ENCODE results near the gene PTPRN2.
A peak's percentile ranks its signal among the peaks of the same experiment; 100 is the strongest.

PTPRN2 gene

GRCh38 chr7:158450476-158451124, 137.0 kb downstream of the PTPRN2 start:
- no peak for DNase-seq (ENCODE audit: low read depth, low spot score)
- H3K27ac ChIP-seq, result no peak overlapping the region

DNA sequence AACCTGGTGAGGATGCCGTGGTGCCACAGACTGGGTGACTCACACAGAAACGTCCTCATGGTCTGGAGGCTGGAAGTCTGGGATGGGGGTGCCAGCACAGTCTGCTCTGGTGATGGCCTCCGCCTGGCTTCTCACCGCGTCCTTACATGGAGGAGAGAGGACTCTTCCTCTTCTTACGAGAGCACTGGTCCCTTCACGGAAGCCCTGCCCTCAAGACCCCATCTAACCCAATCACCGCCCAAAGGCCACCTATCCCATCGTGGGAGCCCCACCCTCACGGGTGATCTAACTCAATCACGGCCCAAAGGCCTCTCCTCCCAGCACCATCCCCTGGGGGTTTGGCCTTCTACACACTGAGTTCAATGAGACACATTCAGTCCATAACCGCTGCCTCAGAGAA, 137.7 kb downstream of the PTPRN2 start:
- DNase-seq (ENCODE audit: low read depth, low spot score), result no peak
- no peak overlapping the region for H3K27ac ChIP-seq

DNA sequence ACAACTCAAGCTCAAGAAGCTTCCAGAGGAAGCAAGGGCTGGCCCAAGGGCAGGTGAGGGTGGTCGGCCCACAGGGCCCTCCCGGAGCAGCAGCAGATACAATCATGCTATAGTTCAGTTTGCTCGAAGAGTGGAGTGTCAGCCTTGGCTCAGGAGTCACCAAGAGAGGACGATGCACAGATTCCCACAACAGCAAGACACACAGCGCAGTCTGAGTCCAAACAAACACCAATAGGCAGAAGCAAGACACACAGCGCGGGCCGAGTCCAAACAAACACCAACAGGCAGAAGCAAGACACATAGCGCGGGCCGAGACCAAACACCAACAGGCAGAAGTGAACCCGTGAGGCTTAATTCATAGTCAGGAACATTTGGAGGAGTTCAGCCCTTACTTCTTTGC, 138.4 kb downstream of the PTPRN2 start:
- H3K27ac ChIP-seq, result no peak overlapping the region

GRCh38 chr7:158448430-158449100, 139.1 kb downstream of the PTPRN2 start:
- no peak overlapping the region for H3K27ac ChIP-seq
- DNase-seq (ENCODE audit: low read depth, low spot score), result no peak

More for the DNA sequence above, 138.4 kb downstream of the PTPRN2 start:
- DNase-seq (ENCODE audit: low read depth, low spot score), result no peak

DNA sequence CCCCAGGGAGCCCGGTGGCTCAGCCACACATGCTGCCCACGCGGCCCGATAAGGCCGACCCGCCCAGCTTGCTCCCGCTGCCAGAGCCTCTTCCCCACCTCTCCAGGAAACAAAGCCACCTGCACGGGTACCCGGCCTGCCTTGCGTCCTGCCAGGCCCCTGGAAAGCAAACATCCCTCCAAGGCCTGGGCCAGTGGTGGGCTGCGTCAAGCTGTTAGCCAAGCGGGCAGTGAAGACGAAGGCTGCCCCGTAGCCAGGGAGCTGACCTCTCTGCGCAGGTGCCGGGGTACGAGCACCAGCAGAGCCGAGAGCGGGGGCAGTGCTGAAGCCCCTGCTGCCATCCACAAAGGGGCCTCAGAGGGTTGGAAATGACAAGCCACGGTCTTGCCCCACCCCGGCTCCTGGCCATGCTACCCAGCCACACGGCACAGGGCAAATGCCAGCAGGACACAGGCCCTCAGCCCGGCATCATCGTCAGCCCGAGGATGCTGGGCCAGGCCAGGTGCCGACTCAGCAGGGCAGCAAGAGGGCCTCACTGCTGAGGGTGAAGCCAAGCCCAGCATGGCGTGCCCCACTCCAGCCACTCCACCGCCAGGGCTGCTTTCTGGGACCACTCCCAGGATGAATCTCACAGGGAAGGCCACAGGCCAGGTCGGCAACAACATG, 140.0 kb downstream of the PTPRN2 start:
- no peak overlapping the region for H3K27ac ChIP-seq
- no peak for DNase-seq (ENCODE audit: low read depth, low spot score)

DNA sequence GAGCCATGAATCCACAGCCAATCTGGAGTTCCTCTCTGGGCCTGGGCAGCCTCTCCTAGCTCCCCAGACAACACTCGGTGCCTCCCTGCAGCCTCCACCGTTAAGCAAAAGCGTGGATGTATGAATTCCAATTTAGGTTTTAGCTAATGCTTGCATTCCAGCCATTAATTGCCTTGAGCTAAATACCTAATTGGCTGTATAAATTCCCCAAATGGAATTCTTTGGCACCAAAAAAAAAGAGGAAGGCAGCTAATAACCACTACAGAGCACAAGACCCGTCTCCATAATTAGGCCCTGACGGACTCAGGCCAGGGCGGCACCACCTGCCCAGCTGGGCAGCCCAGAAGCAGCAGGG, 140.5 kb downstream of the PTPRN2 start:
- no peak for DNase-seq (ENCODE audit: low read depth, low spot score)
- no peak overlapping the region for H3K27ac ChIP-seq

- no peak for DNase-seq (ENCODE audit: low read depth, low spot score)
- no peak overlapping the region for H3K27ac ChIP-seq
These were observed 140.9 kb downstream of the PTPRN2 start for GRCh38 chr7:158446706-158447105.

DNA sequence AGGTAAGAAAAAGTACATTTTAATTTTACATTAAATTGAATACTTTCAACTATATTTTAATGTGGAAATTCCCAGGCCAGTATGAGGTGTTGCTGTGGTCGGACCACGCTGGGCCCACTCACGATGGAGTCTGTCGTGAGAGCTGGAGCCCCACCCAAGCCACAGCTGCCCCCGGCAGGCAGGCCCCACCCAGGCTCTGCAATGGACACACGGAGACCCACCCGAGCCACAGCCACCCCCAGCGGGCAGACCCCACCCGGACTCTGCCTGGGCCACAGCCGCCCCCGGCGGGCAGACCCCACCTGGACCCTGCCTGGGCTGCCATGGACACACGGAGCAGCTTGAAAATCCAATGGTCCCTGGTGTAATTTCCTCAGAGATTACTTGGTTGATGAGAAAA, 141.3 kb downstream of the PTPRN2 start:
- DNase-seq (ENCODE audit: low read depth, low spot score), result no peak
- H3K27ac ChIP-seq, result no peak overlapping the region

DNA sequence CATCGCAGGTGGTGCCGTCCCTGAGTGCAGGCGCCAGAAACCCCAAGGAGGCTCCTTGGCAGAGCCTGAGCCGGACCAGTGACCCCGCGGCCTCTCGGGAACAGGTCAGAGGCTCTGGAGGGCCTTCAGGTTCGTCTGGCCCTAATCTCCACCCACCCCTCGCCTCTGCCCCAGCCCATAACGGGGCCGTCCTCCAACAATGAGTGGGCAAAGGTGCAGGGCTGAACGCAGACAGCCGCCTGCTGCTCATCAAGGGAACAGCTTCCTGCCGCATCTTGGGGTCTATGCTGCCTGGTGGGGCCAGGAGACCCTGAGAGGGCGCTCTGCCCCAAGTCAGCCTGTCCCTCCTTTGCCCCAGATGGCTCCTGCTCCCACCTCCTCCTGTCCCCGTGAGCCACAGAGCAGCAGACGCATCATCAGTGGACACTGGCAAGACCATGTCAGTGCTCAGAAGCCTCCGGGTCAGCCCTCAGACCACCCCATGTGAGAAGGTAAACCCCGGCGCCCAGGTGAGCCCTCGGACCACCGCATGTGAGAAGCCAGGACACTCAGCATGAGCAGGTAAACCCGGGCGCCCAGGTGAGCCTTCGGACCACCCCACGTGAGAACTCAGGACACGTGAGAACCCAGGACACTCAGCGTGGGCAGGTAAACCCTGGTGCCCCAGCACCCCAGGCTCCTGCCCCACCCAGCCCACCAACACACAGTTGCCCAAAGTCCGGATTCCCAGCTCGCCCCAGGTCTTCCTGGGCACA, 142.0 kb downstream of the PTPRN2 start:
- DNase-seq (ENCODE audit: low read depth, low spot score), result no peak
- H3K27ac ChIP-seq, result no peak overlapping the region

DNA sequence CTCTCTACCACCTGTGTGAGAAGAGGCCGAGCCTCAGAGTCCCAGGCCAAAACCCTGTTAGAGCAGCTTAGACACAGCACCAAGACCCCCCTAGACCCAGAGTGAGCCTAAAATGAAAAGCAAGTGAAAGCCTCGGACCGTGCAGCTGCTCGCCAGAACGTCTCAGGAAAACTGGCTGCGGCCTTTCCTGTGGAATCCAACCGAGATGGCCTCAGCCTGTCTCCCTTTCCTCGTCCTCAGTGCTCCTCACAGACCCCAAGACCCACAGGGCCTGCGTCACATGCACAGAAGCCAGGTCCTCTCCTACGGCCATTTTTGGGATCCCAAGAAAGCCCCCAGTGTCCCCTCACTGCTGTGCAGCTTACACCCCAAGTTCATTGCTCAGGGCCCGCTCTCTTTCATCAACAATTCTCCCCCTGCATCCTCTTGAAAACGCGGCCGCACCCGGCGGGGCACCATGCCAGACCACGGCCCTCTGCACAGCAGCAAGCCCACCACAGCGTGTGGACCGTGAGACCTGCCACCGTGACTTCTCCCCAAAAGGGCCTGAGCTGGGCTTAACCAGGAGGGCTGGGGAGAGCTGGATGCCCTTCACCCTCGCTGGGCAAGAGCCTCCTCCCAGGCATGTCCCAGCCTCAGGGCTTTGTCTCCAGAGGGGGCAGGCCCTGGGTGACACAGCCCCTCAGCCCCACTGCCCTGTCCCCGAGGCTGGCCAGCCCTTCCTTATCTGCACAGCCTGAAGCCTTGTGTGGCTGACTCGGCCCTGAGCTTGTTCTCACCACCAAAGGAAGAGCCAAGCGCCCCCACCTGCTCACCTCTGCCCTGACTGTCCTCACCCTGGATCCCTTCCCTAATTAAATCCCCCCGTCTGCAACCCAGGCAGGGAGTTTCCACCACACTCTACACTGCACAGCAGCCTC, 142.9 kb downstream of the PTPRN2 start:
- H3K27ac ChIP-seq, result no peak overlapping the region
- no peak for DNase-seq (ENCODE audit: low read depth, low spot score)

- no peak overlapping the region for H3K27ac ChIP-seq
- no peak for DNase-seq (ENCODE audit: low read depth, low spot score)
These were observed 143.7 kb downstream of the PTPRN2 start for GRCh38 chr7:158443688-158444483.

GRCh38 chr7:158443014-158443687, 144.5 kb downstream of the PTPRN2 start:
- no peak overlapping the region for H3K27ac ChIP-seq
- DNase-seq (ENCODE audit: low read depth, low spot score), result no peak

- no peak for DNase-seq (ENCODE audit: low read depth, low spot score)
- no peak overlapping the region for H3K27ac ChIP-seq
These were observed 145.4 kb downstream of the PTPRN2 start for GRCh38 chr7:158442260-158442659.

DNA sequence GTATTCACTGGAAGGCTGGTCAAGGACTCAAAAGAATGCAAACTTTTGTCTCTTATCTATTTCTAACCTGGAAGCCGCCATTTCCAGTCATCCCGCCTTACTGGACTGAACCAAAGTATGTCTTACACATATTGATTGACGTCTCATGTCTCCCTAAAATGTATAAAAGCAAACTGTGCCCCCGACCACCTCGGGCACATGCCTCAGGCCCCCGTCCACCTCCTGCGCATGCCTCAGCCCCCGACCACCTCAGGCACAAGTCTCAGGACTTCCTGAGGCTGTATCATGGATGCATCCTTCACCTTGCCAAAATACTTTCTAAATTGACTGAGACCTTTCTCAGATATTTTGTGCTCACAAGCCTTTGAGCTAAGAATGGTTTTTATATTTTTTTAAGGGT, 148.6 kb downstream of the PTPRN2 start:
- H3K27ac ChIP-seq, result no peak overlapping the region
- no peak for DNase-seq (ENCODE audit: low read depth, low spot score)

- H3K27ac ChIP-seq, result peak overlapping the region; percentile 97
- peak; percentile 95 for DNase-seq (ENCODE audit: low read depth, low spot score)
These were observed 155.0 kb downstream of the PTPRN2 start for GRCh38 chr7:158432369-158433341.

GRCh38 chr7:158431941-158432347, 155.7 kb downstream of the PTPRN2 start:
- peak; percentile 95 for DNase-seq (ENCODE audit: low read depth, low spot score)
- peak overlapping the region; percentile 97 for H3K27ac ChIP-seq

All from epithelial cell of prostate (primary cell).